GM19240 (cell line): ENCODE data around the gene PRDM15.
A peak's percentile ranks its signal among the peaks of the same experiment; 100 is the strongest.

Experiments
- DNase-seq: peaks from one replicate; pipeline ENCODE4 v3.0.0; 2011; ENCODE audit warnings: low spot score; ENCODE audit not compliant: insufficient read length

Gene PRDM15

DNA sequence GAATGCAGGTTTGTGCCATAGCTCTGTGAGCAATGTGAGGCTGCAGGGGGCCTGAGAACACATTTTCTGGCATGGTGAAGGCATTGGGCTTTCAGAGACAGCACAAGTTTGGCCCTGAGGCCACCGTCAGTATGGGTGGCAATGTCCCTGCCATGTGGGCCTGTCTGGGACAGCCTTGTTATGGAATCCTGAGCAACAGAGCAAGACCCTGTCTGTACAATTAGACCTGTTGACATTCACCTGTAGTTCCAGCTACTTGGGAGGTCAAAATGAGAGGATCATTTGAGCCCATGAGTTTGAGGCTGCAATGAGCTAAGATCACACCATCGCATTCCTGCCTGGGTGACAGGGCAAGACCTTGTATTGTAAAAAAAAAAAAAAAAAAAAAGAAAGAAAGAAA is 35.6 kb downstream of the PRDM15 start:
- DNase-seq, result no peak

DNA sequence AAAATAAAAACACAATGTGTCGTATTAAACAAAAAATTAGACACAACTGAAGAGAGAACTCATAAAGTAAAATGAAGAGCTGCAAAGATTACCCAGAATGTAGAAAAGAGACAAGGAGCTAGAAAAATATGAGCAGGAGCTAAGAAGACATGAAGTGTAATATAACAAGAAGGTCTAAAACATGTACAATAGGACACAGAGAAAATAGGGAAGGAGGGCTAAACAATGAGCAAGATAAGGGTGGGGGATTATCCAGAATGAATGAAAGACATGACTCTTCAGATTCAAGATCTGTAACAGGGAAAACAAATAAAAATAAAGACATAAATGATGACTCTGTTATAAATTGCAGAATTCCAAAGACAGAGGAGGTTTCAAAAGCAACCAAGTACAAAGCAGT is 38.3 kb downstream of the PRDM15 start:
- DNase-seq, result no peak

DNA sequence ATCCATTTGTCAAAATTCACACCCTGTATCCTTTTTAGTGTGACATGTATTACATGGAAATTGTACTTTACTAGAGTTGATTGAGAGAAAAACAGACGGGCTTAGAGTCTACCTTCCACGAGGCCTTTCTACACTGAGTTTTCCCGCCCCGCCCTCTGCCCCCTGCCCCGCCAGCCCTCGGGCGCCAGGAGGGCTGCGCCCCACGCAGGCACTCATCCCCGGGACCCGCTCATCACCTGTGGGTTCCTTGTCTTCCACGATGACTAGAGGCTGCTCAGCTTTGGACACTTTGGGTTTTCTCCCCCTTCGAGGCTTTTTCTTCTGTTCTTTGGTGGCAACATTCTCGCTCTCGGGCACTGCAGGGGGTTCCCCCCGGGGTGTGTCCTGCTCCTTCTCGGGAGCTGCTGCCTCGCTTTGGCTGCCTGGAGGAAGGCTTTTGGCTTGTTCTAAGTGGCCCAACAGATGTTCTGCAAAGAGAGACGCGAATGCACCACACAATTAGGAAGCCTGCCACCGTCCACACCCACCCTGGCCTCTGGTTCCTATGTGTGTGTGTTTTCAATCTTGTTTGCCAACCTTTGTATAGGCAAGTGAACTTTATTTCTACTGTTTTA is 39.6 kb downstream of the PRDM15 start:
- no peak for DNase-seq

DNA sequence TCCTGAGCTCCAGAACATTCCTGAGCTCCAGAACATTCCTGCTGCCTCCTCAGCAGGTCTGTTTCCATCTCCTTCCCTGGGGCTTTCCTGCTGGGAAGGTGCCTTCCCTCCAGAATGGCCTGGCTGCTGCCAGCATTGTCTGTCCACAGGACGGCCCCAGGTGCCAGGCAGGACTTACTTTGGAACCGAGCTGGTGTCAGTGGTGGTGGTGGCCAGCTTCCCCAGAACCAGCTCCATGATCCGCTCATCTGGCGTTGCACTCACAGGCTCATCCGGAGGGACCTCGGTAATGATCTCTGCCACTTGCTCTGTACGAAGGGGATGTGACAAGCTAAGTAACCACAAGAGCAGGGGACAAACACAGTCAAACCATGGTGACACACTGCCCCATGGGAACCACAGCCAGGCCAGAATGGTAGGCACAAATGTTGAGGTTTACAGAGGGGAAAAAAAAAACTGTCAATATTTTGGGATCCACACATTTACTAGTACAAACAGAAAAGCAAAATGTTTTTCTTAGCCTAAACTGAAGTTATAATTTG is 41.3 kb downstream of the PRDM15 start:
- DNase-seq, result no peak

DNA sequence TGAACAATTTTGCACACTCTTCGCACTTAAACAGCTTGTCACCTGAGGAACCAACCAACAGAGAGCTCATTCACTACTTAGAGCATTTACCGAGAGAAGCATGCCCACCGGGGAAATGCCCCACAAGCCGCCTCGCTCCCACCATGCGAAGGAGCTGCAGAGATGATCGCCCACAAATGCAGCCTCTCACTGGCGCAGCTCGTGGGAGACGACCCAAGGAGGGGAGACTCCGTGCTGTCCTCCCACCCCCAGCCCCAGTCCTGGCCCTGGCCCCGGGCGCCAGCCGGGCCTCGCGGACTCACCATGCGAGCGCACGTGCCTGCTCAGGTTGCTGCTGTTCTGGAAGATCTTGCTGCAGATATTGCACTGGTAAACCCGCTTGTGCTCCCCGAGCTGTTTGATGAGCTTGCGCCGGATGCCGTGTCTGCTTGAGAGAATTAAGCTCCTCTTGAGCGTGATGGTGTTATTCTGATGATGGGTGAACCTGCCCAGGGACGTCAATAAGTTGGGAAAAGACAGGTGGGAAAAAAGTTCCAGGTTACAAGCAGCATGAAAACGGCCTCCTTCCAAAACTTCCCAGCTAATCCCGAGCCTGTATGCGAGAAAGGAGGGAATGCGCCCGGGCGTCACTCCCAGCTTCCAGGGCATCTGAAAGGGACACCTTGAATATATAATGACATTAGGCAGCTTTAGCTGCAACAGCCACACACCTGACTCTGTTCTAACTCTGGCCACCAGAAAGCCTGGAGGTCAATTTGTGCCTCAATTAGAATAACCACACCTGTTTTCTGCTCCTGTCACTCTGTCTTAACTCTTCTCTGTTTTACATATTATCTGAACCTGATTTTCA is 42.8 kb downstream of the PRDM15 start:
- no peak for DNase-seq

DNA sequence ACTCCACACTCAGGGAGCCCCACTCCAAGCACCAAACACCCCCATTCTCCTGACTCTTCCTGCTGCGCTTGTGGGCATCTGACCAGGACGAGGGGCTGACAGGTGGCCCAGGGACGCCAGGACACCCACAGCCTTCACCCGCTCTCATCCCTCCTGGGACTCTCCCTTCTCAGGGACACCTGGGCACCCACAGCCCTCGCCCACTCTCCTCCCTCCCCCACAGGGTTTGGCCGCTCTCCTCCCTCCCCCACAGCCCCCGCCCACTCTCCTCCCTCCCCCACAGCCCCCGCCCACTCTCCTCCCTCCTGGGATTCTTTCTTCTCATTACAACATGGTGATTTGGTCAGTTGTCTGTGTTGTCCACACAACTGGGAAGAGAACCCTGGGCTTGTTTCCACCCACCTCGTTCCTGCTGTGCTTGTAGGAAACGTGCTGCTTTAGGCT is 43.4 kb downstream of the PRDM15 start:
- no peak for DNase-seq

DNA sequence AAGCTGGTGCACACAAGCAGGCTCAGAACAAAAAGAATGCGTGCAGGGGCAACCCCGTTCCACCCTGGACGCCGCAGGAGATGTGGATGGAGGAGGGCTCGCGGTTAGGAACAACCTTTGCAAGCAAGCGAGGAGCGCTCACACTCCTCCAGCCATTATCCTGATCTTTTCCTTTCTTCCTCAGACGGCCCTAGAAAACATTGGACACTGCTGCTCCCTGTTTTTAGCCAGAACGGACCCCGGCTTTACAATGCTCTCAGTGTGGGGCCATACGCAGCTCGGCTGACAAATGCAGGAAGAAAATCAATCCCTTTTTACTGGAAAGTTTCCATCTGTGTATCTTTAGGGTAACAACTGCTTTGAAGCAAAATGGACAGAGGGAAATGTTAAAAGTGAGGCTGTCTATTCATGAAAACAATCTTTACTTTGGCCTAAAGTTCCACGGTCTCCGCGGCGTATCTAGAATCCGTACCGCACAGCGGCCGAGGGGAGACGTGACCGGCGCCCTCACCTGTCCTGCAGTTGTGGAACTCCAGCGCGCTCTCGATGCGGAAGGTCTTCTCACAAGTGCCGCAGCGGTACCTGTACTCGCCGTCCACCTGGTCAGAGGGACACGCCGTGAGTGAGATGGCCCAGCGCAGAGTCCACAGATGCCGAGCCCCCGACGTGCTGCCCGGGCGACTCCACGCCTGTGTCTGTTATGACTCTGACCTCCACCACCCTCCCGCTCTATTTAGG is 44.0 kb downstream of the PRDM15 start:
- DNase-seq, result no peak

DNA sequence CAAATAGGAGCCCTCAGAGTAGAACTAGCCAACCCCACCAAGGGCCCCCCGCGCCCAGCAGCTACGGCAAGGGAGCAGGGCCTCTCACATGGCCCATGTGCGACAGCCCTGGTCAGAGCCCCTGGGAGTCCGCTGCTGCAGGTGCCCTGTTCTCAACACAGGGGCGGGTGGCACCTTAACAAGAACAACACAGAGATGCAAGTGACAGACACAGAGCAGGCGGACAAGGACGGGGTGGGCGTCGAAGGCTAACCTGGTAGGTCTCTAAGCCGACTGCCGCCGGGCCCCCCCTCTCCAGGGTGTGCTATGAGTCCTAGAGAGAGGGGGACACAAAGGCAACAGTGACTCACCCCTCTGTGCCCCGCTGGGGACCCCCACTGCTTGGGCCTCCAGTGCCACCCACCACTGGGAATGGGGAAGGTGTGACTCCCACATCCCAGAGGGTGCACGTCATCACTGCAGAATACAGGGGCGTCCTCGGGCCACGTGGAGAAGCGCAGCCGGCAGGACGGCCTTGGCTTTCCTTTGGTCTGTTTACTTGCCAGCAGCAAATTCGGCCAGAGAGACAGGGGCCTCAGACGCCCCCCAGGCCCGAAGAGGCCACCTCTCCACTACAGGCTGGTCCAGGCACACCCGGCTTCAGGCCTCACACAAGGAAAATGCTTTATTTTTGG is 44.8 kb downstream of the PRDM15 start:
- no peak for DNase-seq

DNA sequence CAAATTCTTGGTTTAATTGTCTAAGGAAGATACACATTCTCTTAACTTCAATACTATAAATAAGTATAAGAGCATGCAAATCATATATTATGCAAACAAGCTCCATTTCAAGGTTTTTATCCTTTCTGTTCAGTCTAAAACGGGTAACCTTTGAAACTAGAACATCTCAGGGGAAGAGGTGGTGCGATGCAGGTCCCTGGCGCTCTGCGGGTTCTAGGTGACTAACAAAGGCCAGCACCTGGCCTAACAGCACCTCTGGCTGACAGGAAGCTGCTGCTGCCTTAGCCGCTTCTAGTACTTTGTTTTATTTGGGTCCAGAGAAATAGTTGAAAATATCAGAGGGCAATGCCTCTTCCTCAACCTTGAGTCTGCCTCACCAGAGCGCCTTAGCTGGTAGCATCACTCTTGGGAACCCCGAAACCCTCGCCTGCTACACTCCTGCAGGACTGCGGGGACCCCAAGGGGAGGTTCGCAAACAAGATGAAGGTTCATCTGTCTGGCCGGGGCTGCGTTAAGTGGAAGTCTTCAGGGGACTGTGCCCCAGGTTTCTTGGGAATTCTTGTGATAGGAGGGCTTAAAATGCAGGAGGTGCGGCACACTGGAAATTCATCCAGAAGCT is 45.5 kb downstream of the PRDM15 start:
- DNase-seq, result peak; percentile 87

DNA sequence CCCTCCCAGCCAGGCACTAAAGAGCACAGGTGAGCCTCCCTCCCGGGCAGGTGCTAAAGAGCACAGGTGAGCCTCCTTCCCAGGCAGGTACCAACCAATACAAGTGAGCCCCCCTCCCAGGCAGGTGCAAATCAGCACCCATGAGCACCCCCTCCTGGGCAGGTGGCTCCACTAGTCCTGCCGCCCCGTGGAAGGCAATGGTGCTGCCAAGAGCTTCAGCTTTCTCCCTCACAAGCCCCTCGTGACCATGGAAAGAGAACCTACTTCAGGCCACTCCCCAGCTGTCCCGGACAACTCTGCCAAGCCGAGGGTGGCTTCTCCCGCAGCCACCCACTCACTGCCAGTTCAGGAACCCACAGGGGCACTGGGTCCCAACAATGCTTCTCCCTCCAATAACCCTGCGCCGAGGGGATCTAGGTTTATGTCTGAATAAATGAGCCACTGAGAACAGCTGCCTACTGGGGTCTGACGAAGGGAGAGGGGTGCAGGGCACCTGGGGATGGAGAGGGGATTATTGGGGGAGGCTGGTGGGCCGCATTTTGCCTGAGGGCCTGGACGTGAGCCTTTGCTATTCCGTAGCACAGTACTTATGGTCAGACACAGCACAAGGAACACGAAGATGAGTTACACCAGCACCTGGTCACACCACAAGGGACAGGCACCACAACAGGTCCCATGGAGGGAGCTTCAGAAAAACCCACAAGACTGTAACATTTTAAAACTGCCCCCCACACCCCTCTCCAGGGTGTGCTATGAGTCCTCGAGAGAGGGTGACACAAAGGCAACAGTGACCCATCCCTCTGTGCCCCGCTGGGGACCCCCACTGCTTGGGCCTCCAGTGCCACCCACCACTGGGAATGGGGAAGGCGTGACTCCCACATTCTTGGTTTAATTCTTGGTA is 46.3 kb downstream of the PRDM15 start:
- peak; percentile 67 for DNase-seq

DNA sequence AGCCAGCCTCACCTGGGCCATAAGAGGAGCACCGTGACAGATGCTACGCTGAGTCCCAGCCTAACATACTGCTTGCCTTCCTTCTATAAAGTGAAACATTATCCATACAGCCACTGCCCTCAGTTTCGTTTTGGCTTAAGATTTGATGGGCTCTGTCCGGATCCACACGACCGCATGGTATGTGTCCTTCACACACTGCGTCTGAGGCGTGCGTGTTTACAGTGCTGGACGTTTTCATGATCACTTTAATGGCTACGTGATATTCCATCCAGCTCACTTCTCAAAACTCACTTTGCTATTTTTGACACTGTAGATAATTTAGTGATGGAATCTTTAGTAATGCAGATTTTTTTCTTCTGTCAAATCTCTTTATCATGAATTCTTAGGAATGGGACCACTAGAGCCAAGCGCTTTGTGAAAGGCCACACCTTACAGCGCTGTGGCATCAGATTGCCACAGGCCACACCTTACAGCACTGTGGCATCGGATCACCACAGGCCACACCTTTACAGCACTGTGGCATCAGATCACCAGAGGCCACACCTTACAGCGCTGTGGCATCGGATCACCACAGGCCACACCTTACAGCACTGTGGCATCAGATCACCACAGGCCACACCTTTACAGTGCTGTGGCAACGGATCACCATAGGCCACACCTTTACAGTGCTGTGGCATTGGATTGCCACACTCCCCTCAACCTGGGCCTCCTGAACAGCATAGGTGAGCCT is 47.1 kb downstream of the PRDM15 start:
- DNase-seq, result no peak

DNA sequence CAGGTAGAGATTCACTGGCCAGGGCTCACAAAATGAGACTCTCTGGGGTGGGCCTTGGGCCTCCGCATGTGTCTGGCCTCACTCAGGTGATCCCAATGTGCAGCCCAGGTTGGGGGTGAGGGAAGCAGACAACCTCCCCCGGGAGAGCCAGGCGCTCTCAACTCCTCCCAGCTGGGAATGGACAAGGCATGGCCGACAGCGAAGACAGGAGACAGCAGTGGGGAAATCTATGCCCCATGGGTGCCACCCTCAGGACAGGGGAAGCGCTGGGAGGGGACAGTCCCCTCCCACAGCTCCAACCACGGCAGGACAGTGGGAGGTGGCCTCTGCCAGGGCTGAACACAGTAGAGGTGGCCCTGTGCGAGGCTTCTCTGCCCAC is 47.7 kb downstream of the PRDM15 start:
- no peak for DNase-seq

DNA sequence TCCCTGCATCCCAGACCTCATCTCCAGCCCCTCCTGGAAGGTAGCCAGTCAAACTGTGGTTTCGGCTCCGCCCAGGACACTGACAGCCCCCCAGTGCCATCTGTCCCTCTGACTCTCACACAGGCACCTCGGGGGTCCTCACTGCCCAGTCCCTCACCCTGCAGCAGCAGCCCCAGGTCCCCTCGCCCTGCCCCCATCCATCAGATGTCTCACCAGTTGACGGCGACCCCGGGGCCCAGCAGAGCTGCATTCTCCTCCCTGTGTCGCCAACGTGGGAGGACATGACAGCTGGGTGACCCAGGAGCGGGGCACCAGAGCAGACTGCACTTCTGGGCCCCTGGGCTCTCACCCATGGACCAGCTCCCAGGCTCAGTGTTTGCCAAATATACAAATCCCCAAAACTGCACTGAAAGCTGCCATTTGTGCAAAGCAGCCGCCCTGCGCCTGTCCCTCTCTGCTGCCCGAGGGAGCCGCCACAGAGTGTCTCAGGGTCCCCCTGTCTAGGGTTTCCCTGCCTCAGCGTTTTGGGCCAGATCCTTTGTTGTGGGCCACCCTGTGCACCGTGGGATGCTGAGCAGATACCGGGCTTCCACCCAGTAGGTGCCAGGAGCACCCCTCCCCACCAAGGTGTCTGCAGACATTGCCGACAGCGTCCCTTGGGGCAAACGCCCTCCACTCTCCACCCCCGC is 48.2 kb downstream of the PRDM15 start:
- no peak for DNase-seq

DNA sequence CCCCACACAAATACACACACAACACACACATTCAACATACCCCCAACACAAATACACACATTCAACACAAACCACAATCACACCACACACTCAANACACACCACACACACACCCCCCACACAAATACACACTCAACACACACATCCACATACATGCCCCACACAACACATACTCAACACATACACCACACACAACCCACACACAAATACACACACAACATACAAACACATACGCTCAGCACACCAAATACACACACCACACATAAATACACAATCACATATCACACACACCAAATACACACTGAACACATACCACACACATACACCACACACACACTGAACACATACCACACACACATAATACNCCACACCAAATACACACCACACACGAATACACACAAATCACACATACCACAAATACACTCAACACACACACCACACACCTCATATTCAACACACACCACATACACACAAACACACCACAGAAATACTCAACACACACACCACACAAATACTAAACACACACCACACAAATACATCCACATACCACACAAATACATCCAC is 48.9 kb downstream of the PRDM15 start:
- no peak for DNase-seq

DNA sequence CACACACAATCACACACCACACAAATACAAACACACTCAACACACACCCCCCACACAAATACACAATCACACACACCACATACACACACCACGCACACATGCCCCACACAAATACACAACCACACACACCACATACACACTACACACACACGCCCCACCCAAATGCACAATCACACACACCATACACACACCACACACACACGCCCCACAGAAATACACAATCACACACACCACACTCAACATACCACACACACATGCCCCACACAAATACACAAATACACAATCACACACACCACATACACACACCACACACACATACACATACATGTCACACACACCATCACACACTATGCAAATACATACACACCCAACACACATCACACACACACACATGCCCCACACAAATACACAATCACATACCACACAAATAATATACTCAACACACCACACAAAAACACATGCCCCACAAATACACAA is 50.2 kb downstream of the PRDM15 start:
- no peak for DNase-seq

DNA sequence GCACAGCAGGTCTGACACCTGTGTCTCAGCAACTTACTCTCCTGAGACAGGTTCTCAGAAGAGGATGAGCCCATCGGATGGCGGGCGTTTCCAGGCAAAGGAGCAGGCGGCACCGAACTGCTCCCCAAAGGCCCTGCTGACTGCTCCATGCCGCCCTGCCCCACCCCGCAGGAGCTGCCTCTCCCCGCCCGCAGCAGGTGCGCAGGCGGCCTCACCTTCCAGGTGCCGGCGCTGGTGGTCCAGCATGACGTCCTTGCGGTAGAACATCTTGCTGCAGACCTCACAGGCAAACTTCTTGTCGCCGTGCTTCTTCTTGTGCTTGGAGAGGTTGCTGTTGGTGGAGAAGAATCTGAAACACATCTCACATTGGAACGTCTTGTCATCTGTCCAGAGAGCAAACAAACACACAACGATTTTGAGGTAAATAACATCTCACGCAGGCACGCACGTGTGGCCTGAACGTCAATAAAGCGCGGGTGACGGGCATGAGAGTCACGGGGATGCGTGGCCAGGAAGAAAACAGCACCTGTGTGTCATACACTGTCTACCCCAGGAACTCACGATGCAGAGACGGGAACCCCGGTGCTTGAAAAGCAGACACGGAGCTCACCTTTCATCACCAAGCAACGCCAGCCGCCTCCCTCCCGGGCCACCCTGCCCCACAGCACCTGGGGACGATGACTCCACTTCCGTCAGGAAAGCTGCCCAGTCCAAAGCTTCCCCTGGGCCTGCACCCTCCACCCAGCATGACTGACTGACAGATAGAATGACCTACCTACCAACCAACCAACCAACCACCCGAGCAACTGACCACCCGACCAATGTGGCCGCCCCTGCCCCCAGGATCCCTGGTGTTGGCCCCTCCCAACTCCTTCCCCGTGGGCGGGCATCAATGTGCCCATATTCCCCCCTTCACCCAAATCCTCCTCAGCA is 50.9 kb downstream of the PRDM15 start:
- DNase-seq, result no peak

DNA sequence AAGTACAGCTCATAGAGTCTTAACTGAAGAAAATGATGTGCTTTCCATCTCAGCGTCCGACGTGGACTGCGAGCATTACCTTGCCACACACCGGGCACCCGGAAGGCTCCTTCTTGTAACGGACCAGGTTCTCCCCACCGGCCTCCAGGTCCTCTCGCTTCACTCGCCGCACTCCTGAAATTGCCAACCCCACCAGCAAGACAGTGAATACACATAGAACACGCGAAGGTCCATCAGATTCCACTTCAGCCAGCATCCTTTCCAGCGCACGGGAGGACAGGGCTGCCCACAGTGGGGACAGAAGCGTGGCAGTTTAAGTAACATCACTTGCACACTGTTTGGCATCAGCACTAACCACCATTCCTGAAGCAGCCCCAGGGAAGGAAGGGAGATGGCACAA is 53.3 kb downstream of the PRDM15 start:
- DNase-seq, result no peak
